CD4-positive, alpha-beta T cell (primary cell): ENCODE data around the gene FMNL2. TPM values are rescaled to one million over a fixed set of nuclear protein-coding genes. Genes with fewer than 3 reads are reported as not detected.

ENCODE experiments used
- ATAC-seq: fragments of 200-7000 bp; cut with Tn5 transposase; one replicate; pipeline ENCODE4 v1.10.0; 2022; ENCODE audit warnings: mild to moderate bottlenecking; ENCODE audit not compliant: poor library complexity
- CTCF ChIA-PET: fragments of 350-600 bp; sonication (Branson Sonifier 250); formaldehyde crosslinking; loops from one replicate; lab custom pipeline; 2021; ENCODE audit warnings: antibody characterized with exemption, inconsistent platforms; lab: Charles Lee
- POLR2A ChIA-PET: fragments of 350-600 bp; sonication (Branson Sonifier 250); formaldehyde crosslinking; loops from one replicate; lab custom pipeline; 2021; ENCODE audit warnings: antibody characterized with exemption, inconsistent platforms; lab: Charles Lee
- DNase-seq, 14 experiments: peaks; one replicate each; pipeline ENCODE4 v3.0.0-alpha.2; 2013 to 2020; ENCODE audit warnings: mixed read lengths in 2 of 14
- H3K27ac ChIP-seq, 2 donors: one replicate each; pipeline versions ENCODE4 v1.5.1 to v1.7.0; 2013; ENCODE audit warnings: low read length in 2 of 2, low read depth in 1 of 2, mild to moderate bottlenecking in 1 of 2
- H3K27me3 ChIP-seq, 2 experiments: 1 replicate in 1 of 2; 2 replicates in 1 of 2; pipeline versions ENCODE4 v1.6.1 to v1.7.0; 2013; ENCODE audit warnings: low read length in 2 of 2, control low read depth in 1 of 2, mild to moderate bottlenecking in 1 of 2, moderate library complexity in 1 of 2; ENCODE audit not compliant: insufficient read depth in 2 of 2, control insufficient read depth in 1 of 2
- H3K36me3 ChIP-seq: one replicate; pipeline ENCODE4 v1.6.1; 2013; ENCODE audit warnings: low read length, control low read depth; ENCODE audit not compliant: insufficient read depth
- H3K4me1 ChIP-seq: one replicate; pipeline ENCODE4 v1.6.1; 2013; ENCODE audit warnings: low read length, control low read depth; ENCODE audit not compliant: insufficient read depth
- H3K4me3 ChIP-seq: one replicate; pipeline ENCODE4 v1.5.1; 2013; ENCODE audit warnings: mild to moderate bottlenecking, low read length, moderate library complexity
- H3K9me3 ChIP-seq, 2 experiments: 1 replicate in 1 of 2; 2 replicates in 1 of 2; pipeline versions ENCODE4 v1.6.1 to v1.7.0; 2013; ENCODE audit warnings: low read length in 2 of 2, mild to moderate bottlenecking in 2 of 2, control low read depth in 1 of 2, moderate library complexity in 1 of 2; ENCODE audit not compliant: control insufficient read depth in 1 of 2, insufficient read depth in 1 of 2
- H3K27ac Mint-ChIP-seq: one replicate; pipeline ENCODE4 v1.8.0; 2020; ENCODE audit warnings: mixed read lengths
- H3K27me3 Mint-ChIP-seq: one replicate; pipeline ENCODE4 v1.8.0; 2021; ENCODE audit warnings: mixed read lengths
- H3K36me3 Mint-ChIP-seq: one replicate; pipeline ENCODE4 v1.8.0; 2021; ENCODE audit warnings: low read depth, mixed read lengths
- H3K4me1 Mint-ChIP-seq: one replicate; pipeline ENCODE4 v1.8.0; 2021; ENCODE audit warnings: low read depth, mixed read lengths
- H3K4me3 Mint-ChIP-seq: one replicate; pipeline ENCODE4 v1.8.0; 2020; ENCODE audit warnings: mild to moderate bottlenecking, mixed read lengths
- H3K9me3 Mint-ChIP-seq: one replicate; pipeline ENCODE4 v1.8.0; 2020; ENCODE audit warnings: mixed read lengths
- CTCF ChIP-seq: fragments of 200-600 bp; IDR thresholded peaks from one replicate; pipeline ENCODE4 v1.8.0; 2022; ENCODE audit warnings: antibody characterized with exemption, mild to moderate bottlenecking
- intact Hi-C, 2 experiments: fragments of 100-400 bp; cut with DNase I in 1 of 2; cut with micrococcal nuclease in 1 of 2; formaldehyde crosslinking; loops; one replicate each; pipeline versions ENCODE4 v1.15.1 to v1.9.0; 2023 to 2025; cut with DNase I, micrococcal nuclease
- total RNA-seq, 174 experiments: library from RNA in 2 of 174; stranded (reverse) in 2 of 174; gene quantifications; one replicate each; pipeline ENCODE4 v1.2.3 and lab custom pipeline; 2021 to 2026

Gene FMNL2
- total RNA-seq, 2 experiments from 2014 or later = 0.30 to 0.31 TPM

GRCh38 chr2:152542337-152542994 lies 207.5 kb downstream of the FMNL2 start:
- POLR2A ChIA-PET = no interaction called here
- no peak overlapping the region for H3K4me3 Mint-ChIP-seq
- no peak for TF ChIP-seq CTCF
- no peaks in the 10 kb centered on the region for H3K36me3 ChIP-seq
- no peak overlapping the region for H3K27ac ChIP-seq
- peaks cover 10% of the 10 kb centered on the region for H3K27me3 Mint-ChIP-seq
- ATAC-seq (no peak), DNase-seq (no peak)
- H3K4me1 ChIP-seq = no peaks in the 10 kb centered on the region
- H3K27ac Mint-ChIP-seq = no peak overlapping the region
- H3K4me1 Mint-ChIP-seq = no peaks in the 10 kb centered on the region
- H3K36me3 Mint-ChIP-seq = no peaks in the 10 kb centered on the region
- no peaks in the 10 kb centered on the region for H3K9me3 ChIP-seq
- H3K27me3 ChIP-seq = peaks cover 0 to 2% of the 10 kb centered on the region in 2 experiments
- CTCF ChIA-PET = no interaction called here
- no peak overlapping the region for H3K4me3 ChIP-seq
- intact Hi-C loops = no loop called here
- H3K9me3 Mint-ChIP-seq = no peaks in the 10 kb centered on the region

GRCh38 chr2:152542995-152543481 lies 208.1 kb downstream of the FMNL2 start:
- POLR2A ChIA-PET = no interaction called here
- no peak overlapping the region for H3K27ac Mint-ChIP-seq

GRCh38 chr2:152543717-152544116 lies 208.7 kb downstream of the FMNL2 start:
- ChIA-PET CTCF (no interaction called here), POLR2A (no interaction called here)
- no peak overlapping the region for H3K4me3 Mint-ChIP-seq
- Histone ChIP-seq H3K36me3 (no peaks in the 10 kb centered on the region), H3K4me3 (no peak overlapping the region), H3K4me1 (no peaks in the 10 kb centered on the region), H3K9me3 (no peaks in the 10 kb centered on the region), H3K27ac (no peak overlapping the region), H3K27me3 (peaks cover 0 to 2% of the 10 kb centered on the region in 2 experiments)
- H3K9me3 Mint-ChIP-seq = no peaks in the 10 kb centered on the region
- ATAC-seq (no peak), DNase-seq (no peak)
- H3K27me3 Mint-ChIP-seq = peaks cover 4% of the 10 kb centered on the region
- no peaks in the 10 kb centered on the region for H3K36me3 Mint-ChIP-seq
- intact Hi-C loops = no loop called here
- H3K4me1 Mint-ChIP-seq = no peaks in the 10 kb centered on the region
- no peak overlapping the region for H3K27ac Mint-ChIP-seq
- no peak for TF ChIP-seq CTCF

More at GRCh38 chr2:152542995-152543481, 208.1 kb downstream of the FMNL2 start:
- H3K4me1 ChIP-seq = no peaks in the 10 kb centered on the region
- DNase-seq (no peak), ATAC-seq (no peak)
- no peaks in the 10 kb centered on the region for H3K9me3 Mint-ChIP-seq
- peaks cover 6% of the 10 kb centered on the region for H3K27me3 Mint-ChIP-seq
- H3K36me3 Mint-ChIP-seq = no peaks in the 10 kb centered on the region
- no peaks in the 10 kb centered on the region for H3K36me3 ChIP-seq
- no peak for TF ChIP-seq CTCF
- H3K4me3 Mint-ChIP-seq = no peak overlapping the region
- H3K4me1 Mint-ChIP-seq = no peaks in the 10 kb centered on the region
- CTCF ChIA-PET = no interaction called here
- intact Hi-C loops = no loop called here
- H3K4me3 ChIP-seq = no peak overlapping the region
- no peaks in the 10 kb centered on the region for H3K9me3 ChIP-seq
- H3K27ac ChIP-seq = no peak overlapping the region
- H3K27me3 ChIP-seq = peaks cover 0 to 2% of the 10 kb centered on the region in 2 experiments
